GM10266 (cell line): ENCODE results near the gene CC2D2A.

Experiments
- DNase-seq: peaks from one replicate; pipeline ENCODE4 v3.0.0; 2012; ENCODE audit errors: extremely low spot score
- CTCF ChIP-seq: IDR thresholded peaks from 2 replicates; pipeline ENCODE4 v1.5.1; 2012; ENCODE audit warnings: mild to moderate bottlenecking, low read depth; ENCODE audit not compliant: control insufficient read depth, insufficient read depth; ENCODE audit errors: missing control alignments

CC2D2A gene

GRCh38 chr4:15500701-15501100 is 31.0 kb downstream of the CC2D2A start:
- no peak for TF ChIP-seq CTCF

GRCh38 chr4:15501941-15502340 is 32.3 kb downstream of the CC2D2A start:
- TF ChIP-seq CTCF = no peak
- DNase-seq = no peak

More at GRCh38 chr4:15500701-15501100, 31.0 kb downstream of the CC2D2A start:
- no peak for DNase-seq

- no peak for DNase-seq
- no peak for TF ChIP-seq CTCF
Measured at GRCh38 chr4:15502384-15502783, 32.7 kb downstream of the CC2D2A start.

GRCh38 chr4:15504041-15504440 is 34.4 kb downstream of the CC2D2A start:
- TF ChIP-seq CTCF = no peak
- no peak for DNase-seq

GRCh38 chr4:15506464-15506863 is 36.8 kb downstream of the CC2D2A start:
- no peak for DNase-seq
- TF ChIP-seq CTCF = no peak

GRCh38 chr4:15507679-15508078 is 38.0 kb downstream of the CC2D2A start:
- no peak for TF ChIP-seq CTCF
- DNase-seq = no peak

- TF ChIP-seq CTCF = no peak
Measured at GRCh38 chr4:15510961-15511360, 41.3 kb downstream of the CC2D2A start.

GRCh38 chr4:15513545-15513944 is 43.9 kb downstream of the CC2D2A start:
- no peak for DNase-seq
- no peak for TF ChIP-seq CTCF

More at GRCh38 chr4:15510961-15511360, 41.3 kb downstream of the CC2D2A start:
- DNase-seq = no peak
